Smooth muscle cell (in vitro differentiated cells): ENCODE data around the gene FAM156A. TPM values are rescaled to one million over a fixed set of nuclear protein-coding genes. Genes with fewer than 3 reads are reported as not detected.
A peak's percentile ranks its signal among the peaks of the same experiment; 100 is the strongest.
"Not testable (repeated sequence)": the region's sequence is repeated elsewhere in the genome, so short reads cannot be mapped to it uniquely, and the experiment has no call there.

Experiments used
- DNase-seq: peaks from one replicate; lab custom pipeline; 2025; ENCODE audit not compliant: unreplicated experiment; lab: John Stamatoyannopoulos, UW
- H2AFZ ChIP-seq: fragments of 200-600 bp; sonication (generic); 2 replicates; pipeline ENCODE4 v1.6.0; 2016; ENCODE audit warnings: antibody characterized with exemption, low read depth, mild to moderate bottlenecking
- H3F3A ChIP-seq: fragments of 200-600 bp; sonication (generic); 2 replicates; pipeline ENCODE4 v1.6.0; 2017; ENCODE audit warnings: antibody characterized with exemption, low read depth
- H3K27ac ChIP-seq: fragments of 200-600 bp; sonication (generic); 2 replicates; pipeline ENCODE4 v1.5.1; 2016; ENCODE audit warnings: low read depth, mild to moderate bottlenecking
- H3K27me3 ChIP-seq: fragments of 200-600 bp; sonication (generic); 2 replicates; pipeline ENCODE4 v1.6.1; 2016; ENCODE audit warnings: low read depth, mild to moderate bottlenecking
- H3K36me3 ChIP-seq: fragments of 200-600 bp; sonication (generic); 2 replicates; pipeline ENCODE4 v1.5.1; 2016; ENCODE audit warnings: low read depth
- H3K4me1 ChIP-seq: fragments of 200-600 bp; sonication (generic); 2 replicates; pipeline ENCODE4 v1.5.1; 2016; ENCODE audit warnings: low read depth
- H3K4me2 ChIP-seq: fragments of 200-600 bp; sonication (generic); 2 replicates; pipeline ENCODE4 v1.6.0; 2016; ENCODE audit warnings: mild to moderate bottlenecking
- H3K4me3 ChIP-seq: fragments of 200-600 bp; sonication (generic); 2 replicates; pipeline ENCODE4 v1.5.1; 2016; ENCODE audit warnings: mild to moderate bottlenecking
- H3K79me2 ChIP-seq: fragments of 200-600 bp; sonication (generic); 2 replicates; pipeline ENCODE4 v1.6.0; 2016; ENCODE audit warnings: low read depth, mild to moderate bottlenecking
- H3K9ac ChIP-seq: fragments of 200-600 bp; sonication (generic); 2 replicates; pipeline ENCODE4 v1.6.0; 2016; ENCODE audit warnings: low read depth
- H3K9me3 ChIP-seq: fragments of 200-600 bp; sonication (generic); replicated peaks from 2 replicates; pipeline ENCODE4 v1.5.1; 2016; ENCODE audit warnings: low read depth
- H4K20me1 ChIP-seq: fragments of 200-600 bp; sonication (generic); 2 replicates; pipeline ENCODE4 v1.6.0; 2016; ENCODE audit warnings: low read depth
- WGBS: methylation state at CpG from one replicate; pipeline ENCODE4 v1.1.7; 2016; ENCODE audit warnings: low lambda C conversion rate; 5-methylcytosine and 5-hydroxymethylcytosine counted together
- polyA plus RNA-seq: library from polyadenylated mRNA; unstranded; fragments of >200 nt; fragmentation: Nextera tagmentation; extraction: Ambion mirVana; gene quantifications from 2 replicates; pipeline ENCODE4 v1.2.1, GENCODE V29; 2016
- total RNA-seq: library from RNA; depleted of rRNA; stranded (reverse); fragments of >200 nt; gene quantifications from 2 replicates; pipeline ENCODE4 v1.2.3, GENCODE V29; 2014

Gene FAM156A
- total and polyA plus RNA-seq, 2 experiments from 2014 or later = 7.6 to 18.5 TPM

- H2AFZ ChIP-seq, H3F3A ChIP-seq, H3K4me3 ChIP-seq, H3K36me3 ChIP-seq, H3K9ac ChIP-seq, H3K79me2 ChIP-seq, DNase-seq, H3K27me3 ChIP-seq, H3K4me1 ChIP-seq, H3K27ac ChIP-seq, H3K4me2 ChIP-seq, H4K20me1 ChIP-seq, H3K9me3 ChIP-seq: not testable (repeated sequence)
- WGBS = no CpG with 5 or more reads among the region's 10 CpGs
These were observed 8.4 kb downstream of the FAM156A start for GRCh38 chrX:52949884-52950283.

GRCh38 chrX:52949325-52949724 is 9.0 kb downstream of the FAM156A start:
- H3K36me3 ChIP-seq, H3K4me2 ChIP-seq, H3K79me2 ChIP-seq, H3K27me3 ChIP-seq, H3K4me1 ChIP-seq, H4K20me1 ChIP-seq, H3K27ac ChIP-seq, H3F3A ChIP-seq, H3K9ac ChIP-seq, H2AFZ ChIP-seq, H3K4me3 ChIP-seq, DNase-seq, H3K9me3 ChIP-seq: not testable (repeated sequence)
- no CpG with 5 or more reads among the region's 4 CpGs for WGBS

- not testable (repeated sequence) for H3K9ac ChIP-seq, H3K27ac ChIP-seq, H3K4me2 ChIP-seq, H3F3A ChIP-seq, H3K79me2 ChIP-seq, H3K4me1 ChIP-seq, H3K27me3 ChIP-seq, H3K4me3 ChIP-seq, H3K9me3 ChIP-seq, H4K20me1 ChIP-seq, H2AFZ ChIP-seq, DNase-seq, H3K36me3 ChIP-seq
- WGBS = no CpG with 5 or more reads among the region's 17 CpGs
These were observed 10.1 kb downstream of the FAM156A start for GRCh38 chrX:52948265-52948664.

- H3K4me3 ChIP-seq, H2AFZ ChIP-seq, H3K36me3 ChIP-seq, H3K27me3 ChIP-seq, H3K9me3 ChIP-seq, H3K9ac ChIP-seq, H3K4me1 ChIP-seq, H3K27ac ChIP-seq, H3F3A ChIP-seq, H3K4me2 ChIP-seq, H4K20me1 ChIP-seq, H3K79me2 ChIP-seq, DNase-seq: not testable (repeated sequence)
- no CpG with 5 or more reads among the region's 16 CpGs for WGBS
These were observed 10.8 kb downstream of the FAM156A start for GRCh38 chrX:52947501-52947900.

- not testable (repeated sequence) for H3K36me3 ChIP-seq, H3K27me3 ChIP-seq, H3K4me2 ChIP-seq, H3K4me3 ChIP-seq, DNase-seq, H2AFZ ChIP-seq, H3F3A ChIP-seq, H3K4me1 ChIP-seq, H3K79me2 ChIP-seq, H3K27ac ChIP-seq, H3K9ac ChIP-seq, H4K20me1 ChIP-seq, H3K9me3 ChIP-seq
- no CpG with 5 or more reads among the region's 14 CpGs for WGBS
These were observed 12.4 kb downstream of the FAM156A start for GRCh38 chrX:52945838-52946494.

- WGBS = no CpG with 5 or more reads among the region's 10 CpGs
- not testable (repeated sequence) for H3K36me3 ChIP-seq, H3K79me2 ChIP-seq, H3K4me3 ChIP-seq, H3K27me3 ChIP-seq, H3K4me1 ChIP-seq, H4K20me1 ChIP-seq, H3K4me2 ChIP-seq, DNase-seq, H3F3A ChIP-seq, H3K27ac ChIP-seq, H2AFZ ChIP-seq, H3K9ac ChIP-seq, H3K9me3 ChIP-seq
These were observed 16.6 kb downstream of the FAM156A start for GRCh38 chrX:52941728-52942127.

GRCh38 chrX:52940704-52941103 is 17.6 kb downstream of the FAM156A start:
- not testable (repeated sequence) for H3K9me3 ChIP-seq

GRCh38 chrX:52935470-52935784 is 22.9 kb downstream of the FAM156A start:
- not testable (repeated sequence) for H3F3A ChIP-seq, H3K79me2 ChIP-seq, H4K20me1 ChIP-seq, H3K27me3 ChIP-seq, H3K36me3 ChIP-seq, H3K9me3 ChIP-seq, DNase-seq, H3K4me1 ChIP-seq
- H3K4me2 ChIP-seq = peak overlapping the region; percentile 81
- peak overlapping the region; percentile 90 for H3K27ac ChIP-seq
- H3K4me3 ChIP-seq = peak overlapping the region; percentile 66
- peak overlapping the region; percentile 28 for H2AFZ ChIP-seq
- H3K9ac ChIP-seq = peak overlapping the region; percentile 87
- WGBS = 37% methylated on average over 10 of the region's 10 CpGs

More at GRCh38 chrX:52940704-52941103, 17.6 kb downstream of the FAM156A start:
- H3K9ac ChIP-seq, H3K4me2 ChIP-seq, H4K20me1 ChIP-seq, H3K79me2 ChIP-seq, DNase-seq, H3K36me3 ChIP-seq, H3K27ac ChIP-seq, H3K4me3 ChIP-seq, H3F3A ChIP-seq, H3K27me3 ChIP-seq, H2AFZ ChIP-seq, H3K4me1 ChIP-seq: not testable (repeated sequence)
- no CpG with 5 or more reads among the region's 4 CpGs for WGBS
